ENCODE results near the gene C4orf36. TPM values are rescaled to one million over a fixed set of nuclear protein-coding genes. Genes with fewer than 3 reads are reported as not detected.

Gene C4orf36
- total and polyA plus RNA-seq, 2 donors (not counting 1 experiment from before 2014, with no cell fraction given): 0.98 to 6.3 TPM

GRCh38 chr4:86938771-86939520 lies 46.7 kb upstream of the C4orf36 start:
- no peaks in the 10 kb centered on the region for H3K27me3 ChIP-seq (ENCODE audit: control insufficient read depth, insufficient read depth, low read length)
- no peak overlapping the region for H3K27ac ChIP-seq (ENCODE audit: insufficient read depth, low read length)
- DNase-seq (ENCODE audit: low read depth in 2 of 2): no peak
- H3K4me2 ChIP-seq (ENCODE audit: extremely low read depth, insufficient read depth, low read length): no peak overlapping the region
- H3K9ac ChIP-seq (ENCODE audit: insufficient read depth, low read length): no peak overlapping the region
- TF ChIP-seq CTCF (conservative IDR thresholded peaks at IDR 0.05 in 1 of 2, IDR thresholded peaks at IDR 0.05 in 1 of 2; ENCODE audit: low read depth in 1 of 2, low read length in 2 of 2) (no peak), EZH2 (IDR thresholded peaks at IDR 0.05; ENCODE audit: low read length, missing control alignments) (no peak)
- H3K4me1 ChIP-seq (ENCODE audit: control insufficient read depth, extremely low read depth, insufficient read depth, low read length): peaks cover 2% of the 10 kb centered on the region
- H4K20me1 ChIP-seq (ENCODE audit: control insufficient read depth, extremely low read depth, insufficient read depth, low read length): no peaks in the 10 kb centered on the region
- no peaks in the 10 kb centered on the region for H3K36me3 ChIP-seq (ENCODE audit: control insufficient read depth, insufficient read depth, low read length)
- no peak overlapping the region for H2AFZ ChIP-seq (ENCODE audit: low read length)
- H3K9me3 ChIP-seq (ENCODE audit: control insufficient read depth, insufficient read depth, low read depth, low read length): no peaks in the 10 kb centered on the region
- H3K4me3 ChIP-seq (replicated peaks in 1 of 4; ENCODE audit: control extremely low read depth in 1 of 4, insufficient read depth in 1 of 4, low read depth in 3 of 4, low read length in 4 of 4): no peak overlapping the region
- H3K79me2 ChIP-seq (ENCODE audit: control insufficient read depth, insufficient read depth, low read length): peaks cover 21% of the 10 kb centered on the region

- Histone ChIP-seq H3K4me2 (ENCODE audit: extremely low read depth, insufficient read depth, low read length) (peak overlapping the region; percentile 88), H3K27ac (ENCODE audit: insufficient read depth, low read length) (peak overlapping the region; percentile 87)
These were observed 43.9 kb upstream of the C4orf36 start for GRCh38 chr4:86935853-86936733.

More at GRCh38 chr4:86935853-86936733, 43.9 kb upstream of the C4orf36 start:
- Histone ChIP-seq H3K4me3 (replicated peaks in 1 of 4; ENCODE audit: control extremely low read depth in 1 of 4, insufficient read depth in 1 of 4, low read depth in 3 of 4, low read length in 4 of 4) (peak overlapping the region; percentile 66 to 80 (median 79)), H3K4me1 (ENCODE audit: control insufficient read depth, extremely low read depth, insufficient read depth, low read length) (peaks cover 5% of the 10 kb centered on the region), H3K9me3 (ENCODE audit: control insufficient read depth, insufficient read depth, low read depth, low read length) (no peaks in the 10 kb centered on the region), H3K27me3 (ENCODE audit: control insufficient read depth, insufficient read depth, low read length) (no peaks in the 10 kb centered on the region), H3K36me3 (ENCODE audit: control insufficient read depth, insufficient read depth, low read length) (no peaks in the 10 kb centered on the region), H4K20me1 (ENCODE audit: control insufficient read depth, extremely low read depth, insufficient read depth, low read length) (no peaks in the 10 kb centered on the region), H3K79me2 (ENCODE audit: control insufficient read depth, insufficient read depth, low read length) (peaks cover 17% of the 10 kb centered on the region), H2AFZ (ENCODE audit: low read length) (peak overlapping the region; percentile 78), H3K9ac (ENCODE audit: insufficient read depth, low read length) (peak overlapping the region; percentile 89)
- peak; percentile 63 to 78 for DNase-seq (ENCODE audit: low read depth in 2 of 2)
- TF ChIP-seq EZH2 (IDR thresholded peaks at IDR 0.05; ENCODE audit: low read length, missing control alignments) (no peak), CTCF (conservative IDR thresholded peaks at IDR 0.05 in 1 of 2, IDR thresholded peaks at IDR 0.05 in 1 of 2; ENCODE audit: low read depth in 1 of 2, low read length in 2 of 2) (no peak)
